ENCODE measurements around the gene CANT1.

Gene CANT1

GRCh38 chr17:79046916-79047280 lies 37.3 kb upstream of the CANT1 start:
- no peak overlapping the region for H3K4me3 ChIP-seq (ENCODE audit: low read depth, low read length)
- TF ChIP-seq CTCF (IDR thresholded peaks at IDR 0.05; ENCODE audit: low read depth, low read length) = no peak

GRCh38 chr17:79046197-79046915 lies 36.8 kb upstream of the CANT1 start:
- no peak overlapping the region for H3K4me3 ChIP-seq (ENCODE audit: low read depth, low read length)
- TF ChIP-seq CTCF (IDR thresholded peaks at IDR 0.05; ENCODE audit: low read depth, low read length) = no peak

- peak; percentile 98 for TF ChIP-seq CTCF (IDR thresholded peaks at IDR 0.05; ENCODE audit: low read depth, low read length)
- H3K4me3 ChIP-seq (ENCODE audit: low read depth, low read length) = no peak overlapping the region
Measured at GRCh38 chr17:79045842-79046196, 36.3 kb upstream of the CANT1 start.

- no peak overlapping the region for H3K4me3 ChIP-seq (ENCODE audit: low read depth, low read length)
- no peak for TF ChIP-seq CTCF (IDR thresholded peaks at IDR 0.05; ENCODE audit: low read depth, low read length)
Measured at GRCh38 chr17:79045001-79045729, 35.6 kb upstream of the CANT1 start.

- no peak overlapping the region for H3K4me3 ChIP-seq (ENCODE audit: low read depth, low read length)
- no peak for TF ChIP-seq CTCF (IDR thresholded peaks at IDR 0.05; ENCODE audit: low read depth, low read length)
Measured at GRCh38 chr17:79044462-79044861, 34.9 kb upstream of the CANT1 start.

GRCh38 chr17:79043931-79044320 lies 34.4 kb upstream of the CANT1 start:
- no peak overlapping the region for H3K4me3 ChIP-seq (ENCODE audit: low read depth, low read length)
- TF ChIP-seq CTCF (IDR thresholded peaks at IDR 0.05; ENCODE audit: low read depth, low read length) = 0 out of 2 replicates have a peak, but pooled peaks have one; percentile 2

- H3K4me3 ChIP-seq (ENCODE audit: low read depth, low read length) = no peak overlapping the region
- no peak for TF ChIP-seq CTCF (IDR thresholded peaks at IDR 0.05; ENCODE audit: low read depth, low read length)
Measured at GRCh38 chr17:79043191-79043930, 33.8 kb upstream of the CANT1 start.
